Stimulated activated naive CD8-positive, alpha-beta T cell treated with anti-CD3 and anti-CD28 coated beads, Interleukin-15, amount 100 ng/mL, for 72 hours (primary cell): ENCODE results near the gene AGL.
A peak's percentile ranks its signal among the peaks of the same experiment; 100 is the strongest.
"Not testable (repeated sequence)": the region's sequence is repeated elsewhere in the genome, so short reads cannot be mapped to it uniquely, and the experiment has no call there.

ENCODE experiments used
- ATAC-seq: fragments of 150-1000 bp; cut with Tn5 transposase; 2 replicates; pipeline ENCODE4 v1.10.0; 2021; ENCODE audit warnings: mild to moderate bottlenecking, moderate library complexity
- DNase-seq, 2 donors: peaks; one replicate each; pipeline ENCODE4 v3.0.0; 2021 to 2022
- H3K27ac Mint-ChIP-seq, 2 donors: one replicate each; pipeline ENCODE4 v1.8.0; 2022; ENCODE audit warnings: mild to moderate bottlenecking in 2 of 2, mixed read lengths in 2 of 2, moderate library complexity in 2 of 2
- H3K27me3 Mint-ChIP-seq: one replicate; pipeline ENCODE4 v1.8.0; 2022; ENCODE audit warnings: mixed read lengths
- H3K4me1 Mint-ChIP-seq: one replicate; pipeline ENCODE4 v1.8.0; 2022; ENCODE audit warnings: mild to moderate bottlenecking, mixed read lengths
- H3K4me3 Mint-ChIP-seq, 2 donors: one replicate each; pipeline ENCODE4 v1.8.0; 2022; ENCODE audit warnings: mild to moderate bottlenecking in 2 of 2, mixed read lengths in 2 of 2, moderate library complexity in 1 of 2
- H3K9me3 Mint-ChIP-seq, 2 donors: one replicate each; pipeline ENCODE4 v1.8.0; 2022; ENCODE audit warnings: mixed read lengths in 2 of 2

The AGL gene

DNA sequence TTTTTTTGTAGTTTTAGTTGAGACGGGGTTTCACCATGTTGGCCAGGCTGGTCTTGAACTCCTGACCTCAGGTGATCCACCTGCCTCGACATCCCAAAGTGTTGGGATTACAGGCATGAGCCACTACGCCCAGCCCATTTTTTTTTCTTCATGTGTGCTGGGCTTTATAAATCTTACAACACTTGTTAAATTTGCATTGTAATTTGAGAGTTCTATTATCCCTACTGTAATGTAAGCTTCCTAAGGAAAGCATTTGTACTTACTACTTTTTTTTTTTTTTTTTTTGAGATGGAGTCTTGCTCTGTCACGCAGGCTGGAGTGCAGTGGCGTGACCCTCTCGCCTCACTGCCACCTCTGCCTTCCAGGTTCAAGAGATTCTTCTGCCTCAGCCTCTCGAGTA, 121.9 kb downstream of the AGL start:
- not testable (repeated sequence) for H3K9me3 Mint-ChIP-seq, H3K27me3 Mint-ChIP-seq, ATAC-seq, DNase-seq, H3K27ac Mint-ChIP-seq
- Mint-ChIP-seq H3K4me3 (peak overlapping the region in 1 of 2 donors; percentile 51), H3K4me1 (peaks cover 32% of the 10 kb centered on the region)
